ENCODE results near the gene TRPM5.

- no peak for TF ChIP-seq CTCF (conservative IDR thresholded peaks at IDR 0.05; ENCODE audit: low read depth, low read length)
- TF ChIP-seq EZH2 (IDR thresholded peaks at IDR 0.05; ENCODE audit: borderline replicate concordance, low read depth, low read length, poor library complexity, severe bottlenecking): no peak
Measured at GRCh38 chr11:2404735-2405196, 39.5 kb downstream of the TRPM5 start.
